Ammon's horn (tissue), 1 donor: Measurements from ENCODE around the gene COMT.
"Not testable (repeated sequence)": the region's sequence is repeated elsewhere in the genome, so short reads cannot be mapped to it uniquely, and the experiment has no call there.

ENCODE experiments used
- DNase-seq: peaks from one replicate; pipeline ENCODE4 v3.0.0-alpha.2; 2016; ENCODE audit warnings: low spot score

The COMT gene

DNA sequence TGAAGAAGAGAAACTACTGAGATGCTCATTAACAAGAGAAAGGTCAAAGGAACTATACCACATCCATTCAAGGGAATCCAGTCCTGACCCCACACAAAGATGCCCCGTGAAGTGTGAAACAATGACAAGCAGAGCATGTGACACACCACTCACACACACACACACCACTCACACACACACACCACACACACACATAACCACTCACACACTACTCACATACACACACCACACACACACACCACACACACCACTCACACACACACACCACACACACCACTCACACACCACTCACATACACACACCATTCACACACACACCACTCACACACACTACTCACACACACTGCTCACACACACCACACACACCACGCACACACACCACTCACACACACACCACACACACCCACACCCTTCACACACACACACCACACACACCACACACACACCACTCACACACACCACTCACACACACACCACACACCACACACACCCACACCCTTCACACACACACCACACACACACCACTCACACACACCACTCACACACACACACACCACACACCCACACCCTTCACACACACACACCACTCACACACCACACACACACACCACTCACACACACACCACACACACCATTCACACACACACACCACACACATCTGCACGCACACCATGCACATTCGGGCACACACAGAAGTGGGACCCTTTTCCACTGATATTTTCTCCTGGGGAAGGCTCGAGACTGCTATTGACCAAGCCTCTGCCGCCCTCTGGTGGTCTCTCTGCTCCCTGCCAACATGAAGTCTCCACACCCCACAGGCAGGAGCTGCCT is 32.0 kb upstream of the COMT start:
- peak; percentile 89 for DNase-seq

DNA sequence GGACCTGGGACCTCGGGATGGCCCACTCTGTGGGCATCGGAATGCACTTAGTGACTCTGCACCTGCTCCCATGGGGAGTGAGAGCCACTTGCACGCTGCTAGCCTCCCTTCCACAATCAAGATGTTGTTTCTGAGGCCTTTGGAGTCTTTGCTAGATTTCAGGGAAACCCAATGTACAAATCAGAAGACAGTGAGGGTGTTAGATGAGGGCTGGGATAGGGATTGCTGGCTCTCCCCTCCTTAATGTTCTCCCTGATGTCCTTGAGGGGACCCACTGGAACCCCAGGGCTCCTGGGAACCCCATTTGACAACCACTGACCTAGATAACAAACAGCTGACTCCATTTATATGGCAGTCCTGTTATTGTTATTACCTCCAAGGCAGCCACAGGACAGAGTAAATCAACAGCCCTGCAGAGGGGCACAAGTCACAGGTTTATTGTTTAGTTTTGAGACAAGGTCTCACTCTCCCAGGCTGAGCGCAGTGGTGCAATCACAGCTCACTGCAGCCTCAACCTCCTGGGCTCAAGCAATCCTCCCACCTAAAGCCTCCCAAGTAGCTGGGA is 31.3 kb upstream of the COMT start:
- no peak for DNase-seq

DNA sequence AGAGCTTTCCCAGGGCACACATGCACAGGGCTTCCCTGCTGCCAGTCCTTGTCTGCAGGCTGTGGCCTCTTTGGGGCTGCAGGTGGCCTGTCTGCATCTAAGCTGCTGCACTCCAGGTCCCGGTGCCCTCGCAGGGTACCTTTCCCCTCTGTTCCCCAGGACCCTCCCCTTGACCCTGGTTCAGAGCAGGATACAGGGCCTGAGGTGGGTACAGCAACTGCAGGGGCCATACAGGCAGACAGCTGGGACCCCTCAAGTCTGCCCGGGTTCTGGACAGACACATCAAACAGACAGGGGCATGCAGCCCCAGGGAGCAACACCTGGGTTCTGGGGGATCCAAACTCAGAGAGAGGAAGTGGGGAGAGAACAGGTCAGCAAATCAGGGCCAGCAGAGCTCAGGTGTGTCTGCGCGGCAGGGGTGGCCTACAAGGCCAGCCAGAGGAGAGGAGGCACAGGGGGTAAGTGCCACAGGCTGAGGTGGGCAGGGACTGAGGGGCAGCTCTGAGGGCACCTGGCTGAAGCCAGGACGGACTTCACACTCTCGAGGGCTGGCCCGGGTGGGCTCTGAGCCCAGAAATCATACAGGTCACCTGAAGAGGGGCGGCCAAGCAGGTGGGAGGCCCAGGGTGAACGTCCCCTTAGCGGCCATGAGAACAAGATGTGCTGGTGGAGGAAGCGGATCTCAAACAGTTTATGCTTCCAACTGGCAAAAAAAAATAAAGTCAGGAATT is 29.9 kb upstream of the COMT start:
- DNase-seq, result no peak

DNA sequence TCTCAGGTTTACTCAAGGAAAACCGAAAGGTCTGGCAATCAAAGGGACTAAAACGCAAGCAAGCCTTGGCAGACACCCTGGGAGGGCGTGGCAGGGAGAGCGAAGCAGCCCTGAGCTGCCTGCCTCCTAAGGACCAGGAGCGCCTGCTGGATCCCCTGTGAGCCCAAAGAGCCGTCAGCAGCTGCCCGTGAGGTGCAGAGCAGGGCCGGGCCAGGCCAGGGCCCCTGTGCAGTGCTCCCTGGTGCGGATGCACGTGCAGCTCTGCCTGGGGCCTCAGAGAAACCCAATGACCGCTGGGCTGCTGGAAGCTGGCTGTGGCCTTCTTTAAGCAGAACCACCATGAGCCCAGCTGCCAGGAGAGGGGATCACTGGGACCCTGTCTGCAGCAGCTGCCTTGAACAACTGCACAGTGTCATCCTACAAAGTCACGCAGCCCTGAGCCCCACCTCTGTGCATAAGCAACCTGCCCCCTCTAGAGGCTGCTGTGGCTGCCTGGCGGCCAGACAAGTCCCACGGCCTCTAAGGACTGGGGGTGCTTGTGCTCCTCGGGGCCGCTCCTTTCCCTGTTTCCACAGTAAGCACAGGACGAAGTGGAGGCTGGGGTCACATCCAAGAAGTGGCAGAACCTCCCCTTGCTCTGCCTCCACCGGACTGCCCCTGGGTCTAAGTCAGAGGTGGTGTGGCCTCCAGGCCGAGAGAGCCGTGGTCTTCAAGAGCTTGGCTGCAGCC is 29.1 kb upstream of the COMT start:
- no peak for DNase-seq

DNA sequence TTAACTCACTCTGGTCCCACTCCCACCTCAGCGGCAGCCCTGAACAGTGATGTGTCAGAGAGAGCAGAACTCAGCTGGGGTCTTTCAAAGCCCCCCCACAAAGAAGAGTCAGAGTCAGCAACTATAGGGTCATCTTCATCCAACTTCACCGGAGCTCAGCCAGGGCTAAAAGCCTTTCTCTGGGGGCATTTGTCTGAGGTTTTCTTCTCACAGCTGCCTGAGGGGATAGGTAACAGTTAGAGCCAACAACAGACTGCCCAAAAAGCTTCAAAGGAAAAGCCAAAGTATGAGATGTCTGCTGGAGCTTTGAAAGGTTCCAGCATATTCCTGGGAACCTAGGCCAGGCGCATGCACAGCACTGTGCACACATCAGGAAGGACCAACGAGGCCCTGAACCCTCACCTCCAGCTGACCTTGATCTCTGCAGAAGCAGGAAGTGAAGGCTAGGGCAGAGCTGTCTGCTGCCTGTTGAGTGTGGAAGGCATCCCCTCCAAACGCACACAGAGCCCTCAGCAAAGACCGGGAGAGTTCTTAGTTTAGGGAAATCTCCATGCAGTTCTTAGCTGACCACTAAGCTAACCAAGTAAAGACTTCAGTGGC is 28.1 kb upstream of the COMT start:
- DNase-seq, result no peak

DNA sequence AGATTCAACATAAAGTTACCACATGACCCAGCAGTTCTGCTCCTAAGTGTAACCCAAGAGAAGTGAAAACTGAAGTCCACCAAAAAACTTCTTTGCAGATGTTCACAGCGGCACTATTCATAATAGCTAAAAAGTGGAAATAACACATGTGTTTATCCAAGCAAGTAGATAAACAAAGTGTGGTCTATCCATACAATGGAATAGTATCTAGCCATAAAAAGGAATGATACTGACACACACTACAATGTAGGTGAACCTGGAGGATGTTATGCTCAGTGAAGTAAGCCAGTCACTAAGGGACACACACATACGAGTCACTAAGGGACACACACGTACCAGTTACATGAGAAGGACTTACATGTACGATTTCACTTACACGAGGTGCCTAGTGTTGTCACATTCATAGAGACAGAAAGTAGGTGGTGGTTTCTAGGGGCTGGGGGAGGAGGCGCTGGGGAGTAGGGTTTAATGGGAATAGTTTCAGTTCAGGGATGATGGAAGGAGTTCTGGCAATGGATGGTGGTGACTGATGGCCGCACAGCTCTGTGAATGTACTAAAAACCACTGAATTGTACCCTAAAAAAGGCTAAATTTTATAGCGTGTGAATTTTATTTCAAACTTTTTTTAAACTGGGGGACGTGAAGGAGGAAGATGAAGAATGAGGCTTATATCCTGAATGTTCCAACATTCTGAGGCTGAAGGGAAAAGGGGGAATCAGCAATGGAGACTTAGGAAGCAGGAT is 27.2 kb upstream of the COMT start:
- no peak for DNase-seq

DNA sequence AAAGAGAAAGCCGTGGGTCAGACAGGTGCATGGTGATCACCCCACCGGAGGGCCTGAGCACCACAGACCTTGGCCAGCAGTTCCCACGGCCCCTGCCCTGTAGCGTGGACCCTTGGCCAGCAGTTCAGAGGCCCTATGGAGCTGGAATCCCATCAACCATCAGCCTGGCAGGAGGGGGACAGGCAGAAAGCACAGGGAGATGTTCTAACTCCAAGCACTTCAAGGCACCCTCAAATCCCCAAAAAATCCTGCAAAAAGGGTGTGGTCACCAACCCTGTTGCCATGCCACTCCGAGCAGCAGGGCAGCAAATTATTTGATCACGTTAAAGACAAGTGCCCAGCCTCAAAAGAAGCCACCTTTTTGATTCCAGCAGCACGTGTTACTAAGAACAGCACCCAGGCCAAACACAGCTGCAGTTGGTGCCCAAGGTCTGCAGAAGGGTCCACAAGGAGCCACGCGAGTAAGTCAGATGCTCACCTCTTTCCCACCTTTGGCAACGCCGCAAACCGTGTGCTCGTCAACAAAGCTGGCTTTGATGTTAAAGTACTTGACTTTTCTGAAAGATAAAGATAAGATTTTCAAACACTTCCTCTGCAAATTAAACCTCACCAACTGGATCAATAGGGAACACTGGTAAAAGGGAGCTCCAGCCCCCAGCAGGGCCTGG is 26.2 kb upstream of the COMT start:
- no peak for DNase-seq

DNA sequence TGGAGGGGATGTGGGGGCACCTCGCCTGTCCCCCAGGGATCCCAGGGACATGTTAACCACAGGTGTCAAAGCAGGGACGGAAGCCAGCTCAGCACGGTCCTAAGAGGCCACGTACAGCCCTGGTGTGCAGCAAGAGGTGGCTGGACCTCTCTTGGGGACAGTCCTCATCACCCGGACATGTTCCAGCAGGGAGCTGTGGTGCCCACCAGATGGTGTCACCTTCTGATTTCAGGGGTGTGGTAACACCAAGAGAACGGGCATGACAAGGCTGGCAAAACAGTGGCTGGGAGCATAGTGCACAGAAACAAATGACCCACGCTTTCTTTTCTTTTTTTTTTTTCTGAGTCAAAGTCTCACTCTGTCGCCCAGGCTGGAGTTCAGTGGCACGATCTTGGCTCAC is 25.6 kb upstream of the COMT start:
- no peak for DNase-seq

DNA sequence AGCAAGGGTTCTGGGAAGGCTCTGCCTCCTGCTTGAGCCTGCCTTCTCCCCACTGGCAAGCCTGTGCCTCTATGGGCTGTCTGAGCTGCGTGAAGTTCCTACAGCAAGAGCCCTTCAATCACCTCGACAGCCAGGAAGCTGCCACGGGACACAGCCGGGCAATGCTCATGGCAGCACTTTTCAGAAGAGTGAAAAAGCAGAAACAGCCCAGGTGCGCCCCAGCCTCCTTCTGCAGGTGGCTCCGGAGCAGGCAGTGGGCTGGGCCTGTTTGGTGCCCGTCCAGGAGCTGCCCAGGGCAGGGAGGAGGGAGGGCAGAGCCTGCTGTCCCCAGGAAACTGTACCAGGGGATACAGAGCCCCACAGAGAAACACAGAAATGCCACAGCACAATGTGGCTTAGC is 24.6 kb upstream of the COMT start:
- no peak for DNase-seq

DNA sequence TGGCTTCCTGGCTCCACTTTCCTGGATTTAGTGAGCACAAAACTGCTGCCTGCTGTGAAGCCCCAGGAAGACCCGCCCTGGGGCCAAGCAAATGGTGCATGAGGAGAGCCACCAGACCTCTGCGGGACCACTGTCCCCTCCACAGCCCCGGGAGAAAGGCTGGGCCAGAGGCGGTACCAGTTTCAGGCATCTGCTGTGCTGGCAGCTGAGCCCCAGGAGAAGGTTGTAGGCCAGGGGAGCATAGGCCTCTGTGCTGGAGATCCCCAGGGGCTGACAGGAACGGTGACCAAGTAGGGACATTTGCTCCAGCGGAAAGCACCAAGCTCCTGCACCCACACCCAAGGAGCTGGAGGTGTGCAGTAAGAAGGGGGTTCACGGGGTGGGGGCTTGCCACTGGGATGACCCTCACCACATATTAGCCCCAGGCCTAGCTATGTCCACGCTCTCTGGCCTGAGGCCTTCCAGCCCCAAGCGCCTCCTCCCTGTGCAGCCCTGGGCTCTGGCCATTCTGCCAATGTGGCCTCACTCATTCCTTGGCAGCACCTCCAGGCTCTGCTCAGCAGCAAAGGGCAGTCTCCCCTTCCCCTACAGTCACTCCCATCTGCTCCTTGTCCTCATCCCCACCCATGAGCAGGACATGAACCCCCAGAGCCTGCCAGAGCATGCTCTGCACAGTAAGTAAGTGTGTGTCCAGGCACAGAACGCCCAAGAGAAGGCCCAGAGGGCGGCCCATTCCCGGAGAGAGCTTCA is 24.0 kb upstream of the COMT start:
- no peak for DNase-seq

DNA sequence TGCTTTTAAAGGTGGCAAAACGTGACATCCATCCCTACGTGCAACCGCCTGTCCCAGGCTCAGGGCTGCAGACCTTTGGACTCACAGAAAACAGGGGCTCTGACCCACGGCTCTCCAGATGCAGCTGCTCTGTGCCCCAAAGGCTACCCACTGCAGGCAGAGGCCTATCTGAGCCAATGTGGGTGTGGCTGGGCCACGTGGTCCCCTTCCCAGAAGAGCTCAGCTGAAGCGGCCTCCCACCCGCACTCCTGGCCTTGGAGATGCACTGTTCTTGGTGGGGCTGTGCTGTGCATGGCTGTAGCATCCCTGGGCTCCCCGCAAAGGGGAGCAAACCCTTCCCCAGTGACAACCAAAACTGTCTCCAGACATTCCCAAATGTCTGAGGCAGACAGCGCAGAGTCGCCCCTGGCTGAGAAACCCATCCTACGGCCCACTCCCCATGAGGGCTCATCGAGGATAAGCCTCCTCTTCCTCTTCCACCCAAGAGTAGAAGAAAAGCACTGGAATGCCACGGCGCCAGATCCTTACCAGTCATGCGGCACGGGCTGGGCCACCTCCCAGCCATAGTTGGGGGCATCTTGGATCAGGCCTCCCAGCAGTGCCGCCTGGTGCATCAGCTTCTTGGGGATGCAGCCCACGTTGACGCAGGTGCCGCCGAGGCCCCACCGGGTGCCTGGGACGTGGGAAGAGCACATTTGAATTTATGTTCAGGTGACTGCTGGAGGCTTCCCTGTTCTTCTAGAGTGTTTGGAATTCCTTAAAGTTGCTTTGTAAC is 23.1 kb upstream of the COMT start:
- no peak for DNase-seq

DNA sequence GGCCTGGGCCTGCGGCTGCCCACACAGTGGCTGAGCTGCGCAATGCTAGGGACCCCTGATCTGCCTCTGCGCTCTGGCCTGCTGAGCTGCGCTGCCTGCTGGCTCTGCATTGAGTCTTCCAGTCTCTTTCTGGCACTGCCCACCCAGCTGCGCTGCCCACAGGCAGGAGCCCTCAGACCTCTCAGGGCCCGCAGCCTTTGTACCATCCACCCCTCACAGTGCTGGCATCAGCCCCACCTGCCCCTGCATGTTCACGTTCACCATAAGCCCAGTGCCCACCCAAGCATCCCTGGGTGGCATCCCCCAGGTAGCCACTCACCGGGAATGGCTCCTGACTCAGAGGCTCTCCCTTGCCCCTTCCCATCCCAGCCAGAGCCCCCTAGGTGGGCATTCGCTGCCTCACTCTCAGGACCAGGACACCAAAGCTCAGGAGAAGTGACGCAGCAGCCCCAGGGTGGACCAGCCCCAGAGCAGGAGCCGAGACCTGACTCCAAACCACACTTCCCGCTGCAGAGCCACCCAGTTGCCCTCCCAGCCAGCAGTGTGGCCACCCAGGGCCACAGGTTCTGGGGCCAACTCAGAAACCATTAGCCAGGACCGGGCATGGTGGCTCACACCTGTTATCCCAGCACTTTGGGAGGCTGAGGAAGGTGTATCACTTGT is 21.7 kb upstream of the COMT start:
- DNase-seq, result no peak

DNA sequence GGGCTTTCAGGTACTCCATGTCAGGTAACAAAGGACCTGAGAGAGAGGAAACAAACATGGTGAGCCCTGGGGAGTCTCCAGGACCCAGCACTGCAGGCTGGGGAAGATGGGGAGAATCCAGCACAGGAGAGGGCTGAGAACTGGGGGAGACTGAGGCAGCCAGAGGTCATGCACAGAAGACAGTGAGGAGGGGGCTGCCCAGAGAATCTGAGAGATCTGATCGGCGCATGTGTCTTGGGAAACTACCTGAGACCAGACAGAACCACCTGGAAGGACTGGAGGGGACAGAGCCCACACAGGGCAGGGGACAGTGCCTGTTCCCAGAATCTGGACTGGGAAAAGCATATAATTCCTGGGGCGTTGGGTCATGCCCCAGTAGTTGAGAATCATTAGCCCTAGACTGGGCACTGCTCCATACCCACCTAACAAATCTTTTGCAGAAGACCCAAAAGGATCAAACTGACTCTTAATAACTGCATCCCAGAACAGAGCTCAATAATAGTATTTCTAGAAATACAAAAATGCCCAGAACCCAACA is 20.0 kb upstream of the COMT start:
- no peak for DNase-seq

DNA sequence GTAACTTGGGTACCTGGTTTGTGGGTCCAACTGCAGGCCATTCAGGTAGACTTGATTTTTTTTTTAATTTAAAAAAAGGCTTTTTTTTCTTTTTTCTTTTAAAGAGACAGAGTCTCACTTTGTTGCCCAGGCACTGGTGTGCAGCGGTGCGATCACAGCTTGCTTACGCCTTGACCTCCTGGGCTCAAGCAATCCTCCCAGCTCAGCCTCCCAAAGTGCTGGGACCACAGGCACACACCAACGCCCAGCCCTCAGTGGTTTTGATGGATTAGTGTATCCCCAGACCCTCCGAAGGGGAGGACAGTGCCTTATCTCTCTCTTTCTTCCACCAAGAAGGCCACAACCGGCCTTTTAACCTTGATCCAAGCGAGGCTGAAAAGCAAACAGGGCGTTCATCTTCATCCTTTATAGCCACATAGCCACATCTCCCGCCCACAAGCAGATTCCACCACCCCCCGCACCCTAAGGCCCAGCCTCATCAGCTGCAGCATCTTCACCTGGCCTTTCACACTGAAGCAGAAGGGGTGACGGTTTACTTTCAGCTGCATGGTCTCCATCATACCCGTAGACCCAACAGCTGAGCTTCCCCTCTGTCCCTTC is 17.6 kb upstream of the COMT start:
- no peak for DNase-seq

DNA sequence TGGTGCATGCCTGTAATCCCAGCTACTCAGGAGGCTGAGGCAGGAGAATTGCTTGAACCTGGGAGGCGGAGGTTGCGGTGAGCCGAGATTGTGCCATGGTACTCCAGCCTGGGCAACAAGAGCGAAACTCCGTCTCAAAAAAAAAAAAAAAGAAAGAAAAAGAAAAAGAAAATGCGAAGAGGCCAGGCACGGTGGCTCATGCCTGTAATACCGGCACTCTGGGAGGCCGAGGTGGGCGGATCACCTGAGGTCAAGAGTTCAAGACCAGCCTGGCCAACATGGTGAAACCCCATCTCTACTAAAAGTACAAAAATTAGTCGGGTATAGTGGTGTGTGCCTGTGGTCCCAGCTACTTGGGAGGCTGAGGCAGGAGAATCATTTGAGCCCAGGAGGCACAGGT is 15.5 kb upstream of the COMT start:
- DNase-seq, result not testable (repeated sequence)

DNA sequence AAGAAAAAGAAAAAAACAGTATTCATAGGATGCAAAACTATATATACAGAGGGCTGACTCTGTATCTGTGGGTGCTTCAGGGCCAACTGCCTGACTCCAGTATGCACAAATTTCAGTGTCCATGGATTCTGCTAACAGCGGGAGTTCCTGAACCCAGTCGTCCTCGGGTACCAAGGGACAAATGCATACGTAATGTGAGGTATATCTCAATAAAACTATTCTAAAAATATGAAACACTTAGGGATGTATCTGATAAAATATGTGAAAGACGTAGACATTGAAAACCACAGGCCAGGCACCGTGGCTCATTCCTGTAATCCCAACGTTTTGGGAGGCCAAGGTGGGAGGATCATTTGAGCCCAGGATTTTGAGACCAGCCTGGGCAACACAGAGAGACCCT is 13.9 kb upstream of the COMT start:
- DNase-seq, result no peak

DNA sequence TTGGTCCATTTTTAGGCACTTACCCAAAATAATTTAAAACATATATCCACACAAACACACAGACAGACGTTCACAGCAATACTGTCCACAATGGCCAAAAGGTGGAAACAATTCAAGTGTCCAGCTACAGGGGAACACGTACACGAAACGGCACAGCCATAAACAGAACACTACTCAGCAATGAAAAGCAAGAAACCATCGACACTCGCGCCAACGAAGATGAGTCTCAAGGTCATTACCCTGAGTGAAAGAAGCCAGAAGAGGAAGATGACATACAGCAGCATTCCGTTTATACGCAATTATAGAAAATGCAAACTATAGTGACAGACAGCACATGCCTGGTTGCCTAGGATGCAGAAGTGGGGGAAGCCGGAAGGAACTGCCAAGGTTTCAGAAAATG is 13.4 kb upstream of the COMT start:
- DNase-seq, result no peak
